GM21825 (cell line): ENCODE results near the gene LPP.

Source experiments
- ATAC-seq: cut with Tn5 transposase; IDR thresholded peaks from one replicate; pipeline ENCODE4 v1.9.1; 2021; ENCODE audit warnings: mild to moderate bottlenecking, moderate library complexity; ENCODE audit not compliant: unreplicated experiment

Gene LPP

DNA sequence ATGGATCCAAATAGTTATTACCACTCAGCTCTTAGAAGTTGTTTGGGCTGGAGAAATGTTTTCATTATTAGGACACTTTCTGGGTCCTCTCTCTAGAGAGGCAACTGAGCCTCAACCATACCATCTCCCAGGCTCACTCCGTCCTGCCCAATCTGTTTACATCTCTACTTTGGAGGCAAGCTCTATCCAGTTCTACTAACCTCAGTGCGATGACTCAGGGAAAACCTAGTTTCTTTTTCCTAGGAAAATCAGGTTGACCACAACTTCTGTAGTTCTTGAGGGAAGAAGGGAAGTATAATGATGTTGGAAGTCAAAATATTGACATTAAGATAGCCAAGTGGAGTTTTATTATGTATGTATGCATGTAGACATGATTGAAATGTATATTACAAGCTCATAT lies 40.4 kb downstream of the LPP start:
- no peak for ATAC-seq

DNA sequence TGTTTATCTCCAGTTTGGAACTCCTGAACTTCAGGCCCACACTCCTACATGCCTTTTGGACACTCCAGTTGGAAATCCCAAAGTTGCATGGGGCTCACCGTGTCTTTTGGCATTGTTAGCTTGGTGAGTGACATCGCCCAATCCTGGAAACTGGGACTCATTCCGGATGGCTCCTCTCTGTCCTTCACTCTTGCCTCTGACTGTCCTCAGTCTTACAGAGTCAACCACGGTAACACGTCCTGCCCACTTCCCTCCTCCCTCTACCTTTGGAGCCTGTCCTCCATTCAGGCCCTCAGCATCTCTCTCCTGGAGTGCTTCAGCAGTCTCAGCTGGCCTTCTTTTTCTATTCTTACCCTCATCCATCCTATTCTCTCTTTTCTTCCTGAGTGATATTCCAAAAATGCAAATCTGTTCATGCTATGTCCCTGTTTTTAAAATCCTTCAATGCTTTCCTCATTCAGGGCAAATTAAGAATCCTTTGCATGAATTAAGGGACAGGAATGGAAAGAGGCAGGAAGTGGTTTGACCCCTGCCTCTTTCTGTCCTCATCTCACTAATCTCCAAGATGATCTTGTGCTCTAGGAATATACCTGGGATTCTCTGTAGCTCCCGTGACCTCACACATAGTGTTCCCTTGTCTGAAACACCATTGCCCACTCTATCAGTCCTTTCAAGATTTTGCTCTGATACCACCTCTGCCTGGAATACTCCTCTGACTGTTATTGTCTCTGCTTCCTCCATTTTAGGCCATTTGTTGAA lies 42.5 kb downstream of the LPP start:
- no peak for ATAC-seq

DNA sequence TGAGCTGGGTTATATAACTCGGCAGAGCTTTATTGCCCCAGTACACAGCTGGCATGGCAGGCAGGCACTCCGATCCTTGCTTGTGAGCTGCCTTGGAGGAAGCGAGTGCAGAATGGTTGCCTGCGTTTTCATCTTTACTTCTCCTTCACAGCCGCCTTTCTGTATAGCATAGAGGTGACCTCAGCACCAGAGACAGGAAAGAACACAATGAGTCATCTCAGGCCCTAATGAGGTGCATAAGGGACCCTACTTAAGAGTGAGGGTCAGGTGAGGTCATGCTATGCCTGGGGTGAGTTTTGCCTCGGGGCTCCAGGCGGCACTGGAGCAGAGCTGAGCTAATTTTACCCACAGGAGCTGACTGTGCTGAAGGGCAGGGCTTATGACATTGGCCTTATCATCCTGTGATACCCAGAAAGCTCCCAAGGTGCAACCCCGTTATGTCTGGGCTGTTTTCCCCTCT lies 43.5 kb downstream of the LPP start:
- no peak for ATAC-seq

DNA sequence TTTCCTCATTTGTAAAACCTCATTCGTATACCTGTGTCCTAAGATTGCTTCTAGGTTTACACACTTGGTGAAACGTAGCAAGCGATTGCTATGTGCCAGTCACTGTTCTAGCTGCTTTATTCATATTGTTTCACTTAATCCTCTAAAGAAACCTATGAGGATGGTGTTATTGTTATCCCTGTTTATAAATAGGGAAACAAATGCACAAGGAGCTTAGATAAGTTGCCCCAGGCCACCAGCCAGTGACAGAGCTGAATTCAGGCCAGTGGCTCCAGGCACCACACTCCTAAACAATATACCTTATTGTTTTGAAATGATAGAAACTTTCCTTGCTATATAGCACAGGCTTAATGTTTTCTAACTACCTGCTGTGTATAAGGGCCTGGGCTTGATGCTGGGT lies 44.0 kb downstream of the LPP start:
- ATAC-seq = no peak

DNA sequence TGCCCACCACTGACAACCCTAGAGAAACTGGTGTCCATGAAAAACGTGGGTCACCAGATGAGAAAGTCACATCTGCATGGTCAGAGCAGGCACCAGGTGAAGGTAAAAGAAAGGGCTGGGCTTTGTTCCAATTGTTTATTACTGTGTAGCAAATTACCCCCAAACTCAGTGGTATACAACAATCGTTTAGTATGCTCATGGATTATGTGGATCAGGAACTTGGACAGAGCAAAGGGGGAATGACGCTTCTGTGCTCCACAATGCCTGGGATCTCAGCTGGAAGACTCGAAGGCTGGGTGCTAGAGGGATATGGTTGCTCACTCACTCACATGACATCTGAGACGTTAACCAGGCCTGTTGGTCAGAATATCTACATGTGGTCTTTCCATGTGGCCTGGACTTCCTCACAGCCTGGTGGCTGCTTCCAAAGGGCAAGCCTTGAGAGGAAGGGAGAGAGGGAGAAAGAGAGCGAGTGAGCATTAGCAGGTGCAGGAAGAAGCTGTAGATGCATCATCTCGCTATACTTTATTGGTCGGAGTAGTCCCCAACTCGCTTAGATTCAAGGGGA lies 44.9 kb downstream of the LPP start:
- no peak for ATAC-seq

DNA sequence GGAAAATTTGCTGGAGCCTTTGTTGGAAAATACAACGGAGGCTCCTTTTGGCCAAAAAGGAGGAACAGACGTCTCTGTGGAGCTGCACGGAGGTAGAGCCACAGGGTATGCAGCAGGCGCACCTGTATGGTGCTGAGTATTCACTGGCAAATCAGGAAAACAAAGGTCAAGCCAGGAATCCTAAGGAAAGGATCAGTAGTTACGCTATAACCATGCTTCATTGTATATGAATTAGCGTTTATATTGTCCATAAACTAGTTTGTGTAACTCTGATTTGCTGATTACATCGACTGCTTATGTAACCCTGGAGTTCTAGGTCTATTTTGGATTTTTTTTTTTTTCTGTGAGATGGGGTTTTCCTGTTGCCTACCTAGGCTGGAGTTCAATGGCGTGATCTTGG lies 45.4 kb downstream of the LPP start:
- ATAC-seq = no peak

DNA sequence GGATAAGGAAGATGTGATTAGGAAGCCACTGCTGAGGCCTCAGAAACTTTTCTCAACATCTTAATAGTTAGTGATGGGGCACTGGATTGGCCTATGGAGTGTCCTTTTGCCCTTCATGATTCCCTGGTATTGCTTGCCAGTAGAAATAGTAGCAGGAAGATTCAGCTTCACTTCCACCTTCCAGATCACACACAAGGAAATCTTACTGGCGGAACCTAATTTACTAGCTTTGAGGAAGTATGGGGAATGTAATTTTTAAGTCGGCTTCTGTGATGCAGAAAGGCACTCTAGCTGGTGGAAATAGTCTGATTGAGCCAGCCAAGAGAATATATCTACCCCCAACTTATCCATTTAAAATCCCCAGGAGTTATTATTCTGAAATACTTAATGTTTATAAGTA lies 46.5 kb downstream of the LPP start:
- ATAC-seq = no peak

DNA sequence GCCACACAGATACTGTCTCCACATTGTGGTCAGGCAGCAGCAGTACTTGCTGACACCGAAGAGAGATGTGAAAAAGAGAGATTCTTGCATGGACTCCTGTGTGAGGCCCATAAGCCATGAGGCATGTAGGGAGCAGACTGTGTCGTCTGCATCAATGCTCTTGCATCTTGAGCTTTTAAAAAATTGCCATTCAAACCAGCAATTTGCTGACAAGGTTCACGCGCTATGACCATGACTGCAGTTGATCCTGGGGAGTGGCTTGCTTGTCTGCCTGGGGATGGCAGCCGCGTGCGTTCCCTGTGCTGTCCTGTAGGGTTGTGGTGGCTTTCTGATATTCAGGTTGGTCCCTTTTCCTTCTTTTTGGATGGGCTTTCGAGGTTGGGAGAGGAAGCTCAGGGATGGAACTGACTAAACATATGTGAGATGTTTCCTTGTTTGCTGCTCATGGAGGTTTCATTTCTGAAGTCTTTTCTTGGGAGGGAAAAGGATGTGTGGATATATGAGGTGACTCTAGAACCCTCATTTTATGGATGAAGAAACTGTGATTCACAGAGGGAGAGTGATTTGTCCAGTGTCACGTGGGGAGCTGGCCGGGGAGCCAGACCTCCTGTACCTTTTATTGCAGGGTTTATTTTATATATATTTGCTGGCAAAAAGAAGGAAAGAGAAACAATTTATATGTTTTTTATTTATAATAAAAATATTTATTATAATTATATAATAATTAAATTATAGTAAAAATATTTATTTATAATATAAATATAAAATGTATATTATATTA lies 48.6 kb downstream of the LPP start:
- no peak for ATAC-seq

DNA sequence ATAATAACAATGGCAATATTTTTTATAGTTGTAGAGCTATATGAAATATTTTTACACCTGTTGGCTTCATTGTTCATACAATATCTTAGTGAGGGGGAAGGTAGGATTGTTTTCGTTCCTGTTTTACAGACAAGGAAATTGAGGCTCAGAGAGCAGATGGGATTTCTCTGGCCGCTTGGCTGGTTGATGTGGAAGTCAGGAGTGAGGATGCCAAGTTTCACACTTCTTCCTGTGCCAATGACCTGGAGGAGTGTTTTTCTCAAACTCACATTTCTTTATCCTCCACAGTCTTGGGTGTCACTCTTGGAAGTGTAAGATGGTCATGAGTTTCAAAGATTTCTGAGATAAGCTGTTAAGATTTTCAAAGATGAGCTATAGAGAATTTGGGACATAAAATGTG lies 50.6 kb downstream of the LPP start:
- ATAC-seq = no peak

DNA sequence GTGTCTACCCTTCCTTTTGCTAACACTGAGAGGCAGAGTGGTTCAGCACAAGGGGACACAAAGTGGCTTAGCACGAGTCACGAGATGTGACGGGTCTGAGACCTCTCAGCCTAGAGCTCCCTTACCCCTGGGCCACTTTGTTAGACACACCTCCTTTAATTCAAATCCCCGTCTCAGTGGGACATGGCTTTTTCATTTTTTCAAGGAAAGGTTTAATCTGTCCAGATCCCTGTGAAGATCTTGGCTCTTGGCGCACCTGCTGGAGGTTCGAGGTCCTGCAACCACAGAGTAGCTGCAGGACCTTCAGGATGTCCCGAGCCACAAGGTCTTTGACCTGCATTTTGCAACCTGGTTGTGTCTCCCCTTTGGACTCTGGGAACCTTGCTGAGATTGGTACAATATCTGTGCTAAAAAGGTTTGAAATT lies 52.0 kb downstream of the LPP start:
- no peak for ATAC-seq

DNA sequence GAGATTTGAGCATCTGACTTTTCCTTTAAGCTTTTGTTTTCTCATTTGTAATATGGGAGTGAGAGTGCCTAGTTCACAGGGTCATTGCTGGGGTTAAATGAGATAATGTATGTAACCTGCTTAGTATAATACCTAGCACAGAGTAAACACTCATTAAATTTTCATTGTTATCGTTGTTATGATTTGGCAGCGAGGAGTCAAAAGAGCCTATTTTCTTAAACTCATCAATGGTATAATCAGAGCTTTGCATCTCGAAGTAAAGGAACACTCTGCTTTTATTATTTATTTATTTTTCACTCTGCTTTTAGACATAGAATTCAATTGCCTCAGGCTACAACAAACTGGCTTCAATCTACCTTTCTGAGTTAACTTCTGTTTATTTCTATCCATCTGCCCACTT lies 52.8 kb downstream of the LPP start:
- ATAC-seq = no peak

DNA sequence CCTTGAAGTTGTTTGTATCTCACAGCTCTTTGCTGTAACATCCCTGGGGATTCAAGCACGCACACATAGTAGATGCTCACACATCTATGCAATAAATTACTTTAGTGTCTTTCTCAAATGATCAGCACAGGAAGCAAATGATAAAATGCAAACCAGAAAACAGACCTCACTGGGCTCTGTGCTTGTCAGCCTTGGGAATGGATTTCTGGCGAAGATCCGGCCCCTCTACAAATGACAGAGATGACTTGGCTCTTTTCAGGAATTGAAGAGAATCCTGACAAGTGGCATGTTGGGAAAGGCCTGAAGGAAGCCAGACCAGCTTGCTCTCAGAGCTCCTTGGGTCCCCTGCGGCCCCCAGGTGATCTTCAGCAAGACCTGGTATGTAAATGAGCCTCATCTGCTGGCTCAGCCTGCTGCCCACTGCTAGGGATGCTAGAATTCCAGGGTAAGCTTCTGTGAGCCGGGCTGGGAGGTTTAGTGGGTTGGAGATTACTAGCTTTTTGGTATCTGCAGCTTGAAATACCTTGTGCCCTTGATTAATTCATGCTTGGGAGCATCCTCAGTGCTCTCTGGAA lies 54.1 kb downstream of the LPP start:
- ATAC-seq = no peak

DNA sequence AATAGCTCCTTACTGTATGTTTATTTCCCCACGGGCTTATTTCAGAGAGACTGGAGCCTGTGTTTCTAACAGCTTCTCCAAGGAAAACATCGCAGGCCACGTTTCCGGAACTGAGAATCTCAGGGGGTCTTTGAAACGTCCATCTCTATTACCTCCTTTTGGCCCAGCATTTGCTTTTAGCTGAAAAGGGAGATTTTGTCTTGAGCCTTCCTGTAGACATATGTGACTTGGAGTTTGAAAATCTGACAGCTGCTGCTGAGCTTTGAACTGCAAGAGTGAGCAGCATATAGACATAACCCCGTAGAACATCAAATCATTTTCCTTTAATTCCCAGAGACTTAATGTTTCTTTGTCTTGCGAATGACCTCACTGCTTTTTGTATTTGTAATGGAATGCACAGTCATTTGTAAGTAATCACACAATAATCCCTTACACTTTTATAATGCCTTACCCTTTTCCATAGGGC lies 54.6 kb downstream of the LPP start:
- ATAC-seq = no peak

DNA sequence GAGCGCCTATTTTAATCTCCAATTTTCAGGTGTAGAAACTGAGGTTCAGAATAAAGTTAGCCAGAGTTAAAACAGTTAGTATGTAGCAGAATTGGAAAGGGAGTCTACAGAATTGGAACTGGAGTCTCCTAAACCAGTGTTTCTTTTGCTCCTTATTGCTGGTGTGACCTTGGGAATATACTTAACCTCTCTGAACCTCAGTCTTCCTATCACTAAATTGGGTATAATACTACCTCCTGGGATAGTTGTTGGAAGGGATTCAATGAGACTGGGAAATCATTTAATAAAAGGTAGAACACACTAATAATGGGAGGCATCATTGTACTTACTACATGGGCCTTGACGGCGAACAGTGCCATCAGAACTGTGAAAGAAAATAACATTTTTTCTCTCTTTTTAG lies 55.1 kb downstream of the LPP start:
- ATAC-seq = no peak

DNA sequence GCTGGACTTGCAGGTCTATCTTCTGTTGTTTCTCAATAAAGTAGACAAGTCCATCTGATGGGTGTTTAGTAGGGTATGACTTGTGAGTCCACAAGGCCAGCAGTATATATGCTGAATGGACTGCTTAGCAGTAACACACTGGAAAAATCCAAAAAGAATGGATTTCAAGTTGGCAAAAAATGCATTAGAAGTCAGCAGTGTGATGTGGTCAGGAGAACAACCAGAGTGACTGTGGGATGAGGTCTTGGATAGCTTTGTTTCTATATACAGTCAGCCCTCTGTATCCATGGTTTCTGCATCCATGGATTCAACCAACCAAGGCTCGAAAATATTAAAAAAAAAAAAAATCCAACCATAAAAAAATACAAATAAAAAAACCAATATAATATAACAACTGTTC lies 55.8 kb downstream of the LPP start:
- ATAC-seq = no peak

DNA sequence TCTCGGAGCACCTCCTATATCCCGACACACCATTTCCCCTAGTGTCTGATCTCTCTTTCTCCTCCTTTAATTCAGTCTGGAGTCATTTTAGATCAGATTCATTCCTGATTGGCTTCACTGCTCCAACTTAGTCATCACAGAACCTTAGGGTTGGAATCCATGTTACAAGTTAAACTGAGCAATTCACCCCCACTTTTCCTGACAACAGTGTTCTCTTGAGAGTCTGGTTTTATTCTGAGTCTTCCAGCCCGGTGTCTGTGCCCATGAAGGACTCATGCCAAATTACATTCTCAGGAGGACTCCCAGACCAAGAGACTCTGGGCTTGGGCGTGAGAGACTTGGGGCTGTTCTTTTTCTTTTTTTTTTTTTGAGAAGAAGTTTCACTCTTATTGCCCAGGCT lies 57.5 kb downstream of the LPP start:
- no peak for ATAC-seq

DNA sequence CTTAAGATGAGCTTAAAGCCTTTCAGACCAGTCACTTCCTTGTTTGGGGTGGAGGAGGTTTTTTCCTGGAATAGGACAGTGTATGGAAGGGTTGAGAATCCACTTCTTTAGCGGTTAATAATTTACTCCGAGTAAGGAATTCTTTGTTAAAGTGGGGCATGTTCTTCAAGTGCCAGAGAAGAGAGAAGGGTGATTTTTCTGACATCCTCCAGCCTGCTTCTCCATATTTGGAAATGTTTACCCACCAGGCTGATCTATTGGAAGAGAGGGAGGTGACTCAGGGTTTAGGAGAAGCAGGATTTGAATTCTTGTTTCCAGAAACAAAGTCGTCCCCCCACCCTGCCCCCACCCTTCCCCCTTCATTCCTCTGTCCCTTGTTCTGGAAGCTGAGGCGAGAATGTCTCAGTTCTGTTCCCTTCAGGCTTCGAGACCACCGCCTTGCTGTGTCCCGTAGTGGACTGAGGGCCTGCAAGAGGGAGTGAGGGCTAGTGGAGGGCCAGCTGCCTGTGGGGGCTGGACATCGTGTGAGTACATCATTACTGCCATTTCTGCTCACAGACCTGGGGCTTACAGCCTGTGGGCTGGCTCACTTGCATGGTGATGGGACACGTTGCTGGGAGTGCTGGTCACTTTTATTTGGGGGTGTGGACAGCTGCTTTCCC lies 58.5 kb downstream of the LPP start:
- ATAC-seq = no peak

DNA sequence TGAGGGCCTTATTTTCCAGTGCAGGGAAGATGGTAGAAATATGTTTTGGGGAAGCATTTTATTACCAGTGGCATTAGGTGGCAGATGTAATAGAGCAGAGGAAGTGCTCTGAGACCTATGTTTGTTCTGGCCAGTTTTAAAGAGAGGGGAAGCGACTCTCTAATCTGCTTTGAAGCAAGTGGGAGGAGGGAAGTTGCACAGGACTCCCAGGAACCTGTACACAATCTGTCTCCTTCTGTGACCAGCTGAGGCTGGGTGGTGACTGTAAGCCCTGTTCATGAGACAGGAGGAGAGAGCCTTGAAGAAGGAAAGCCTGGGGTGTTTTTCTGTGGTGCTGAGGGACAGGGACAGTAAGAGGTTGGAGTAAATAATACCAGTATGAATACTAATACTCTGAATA lies 60.5 kb downstream of the LPP start:
- no peak for ATAC-seq

DNA sequence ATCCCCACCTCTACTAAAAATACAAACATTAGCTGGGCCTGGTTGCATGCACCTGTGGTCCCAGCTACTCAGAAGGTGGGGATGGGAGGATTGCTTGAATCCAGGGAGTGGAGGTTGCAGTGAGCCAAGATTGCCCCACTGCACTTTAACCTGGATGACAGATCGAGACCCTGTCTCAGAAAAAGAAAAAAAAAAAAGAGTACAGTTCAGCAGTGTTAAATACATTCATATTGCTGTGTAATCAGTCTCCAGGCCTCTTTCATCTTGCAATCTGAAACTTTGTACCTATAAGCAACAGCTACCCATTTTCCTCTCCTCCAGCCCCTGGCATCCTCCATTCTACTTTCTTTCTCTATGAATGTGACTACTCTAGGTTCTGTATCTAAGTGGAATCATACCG lies 61.2 kb downstream of the LPP start:
- ATAC-seq = no peak

DNA sequence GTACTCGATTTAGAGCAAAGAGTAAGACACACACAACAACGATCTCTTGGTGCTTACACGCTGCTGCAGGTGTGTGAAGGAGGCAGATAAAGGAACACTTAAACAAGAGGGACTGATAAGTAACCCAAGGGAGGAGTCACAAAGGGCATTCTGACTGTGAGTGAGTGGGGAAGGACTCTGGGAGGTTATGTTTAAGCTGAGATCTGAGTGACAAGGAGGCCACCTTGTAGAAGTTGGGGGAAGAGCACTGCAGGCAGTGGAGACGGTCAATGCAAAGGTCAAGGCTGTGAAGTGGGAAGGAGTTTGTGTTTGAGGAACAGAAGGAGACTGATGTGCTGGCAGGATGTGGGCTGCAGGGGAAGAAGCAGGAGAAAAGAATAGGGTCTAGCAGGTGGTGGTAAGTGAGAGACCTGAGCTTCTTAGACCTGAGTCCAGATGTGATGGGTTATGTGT lies 63.1 kb downstream of the LPP start:
- no peak for ATAC-seq

DNA sequence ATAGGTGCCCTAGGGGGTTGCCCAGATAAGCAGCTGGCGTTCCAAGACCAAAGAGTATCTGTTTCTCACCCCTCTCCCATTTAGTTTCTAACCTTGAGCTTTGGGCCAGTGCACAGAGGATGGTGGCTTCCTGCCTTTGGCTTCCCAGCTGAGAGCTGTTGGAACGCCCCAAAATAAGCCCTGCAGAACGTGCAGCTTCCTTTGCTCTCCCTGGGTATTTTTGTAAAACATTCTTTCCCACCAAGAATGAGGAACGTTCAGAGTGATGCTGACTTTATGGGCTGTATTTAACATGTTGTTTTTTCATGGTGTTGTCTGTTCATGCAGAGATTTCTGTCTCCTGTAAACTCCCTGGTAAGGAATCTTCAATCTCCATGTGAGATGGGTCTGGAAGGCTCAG lies 63.8 kb downstream of the LPP start:
- no peak for ATAC-seq
